ENCODE data around the gene OR1A1.
"Not testable (repeated sequence)": the region's sequence is repeated elsewhere in the genome, so short reads cannot be mapped to it uniquely, and the experiment has no call there.

The OR1A1 gene, protein sequence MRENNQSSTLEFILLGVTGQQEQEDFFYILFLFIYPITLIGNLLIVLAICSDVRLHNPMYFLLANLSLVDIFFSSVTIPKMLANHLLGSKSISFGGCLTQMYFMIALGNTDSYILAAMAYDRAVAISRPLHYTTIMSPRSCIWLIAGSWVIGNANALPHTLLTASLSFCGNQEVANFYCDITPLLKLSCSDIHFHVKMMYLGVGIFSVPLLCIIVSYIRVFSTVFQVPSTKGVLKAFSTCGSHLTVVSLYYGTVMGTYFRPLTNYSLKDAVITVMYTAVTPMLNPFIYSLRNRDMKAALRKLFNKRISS

DNA sequence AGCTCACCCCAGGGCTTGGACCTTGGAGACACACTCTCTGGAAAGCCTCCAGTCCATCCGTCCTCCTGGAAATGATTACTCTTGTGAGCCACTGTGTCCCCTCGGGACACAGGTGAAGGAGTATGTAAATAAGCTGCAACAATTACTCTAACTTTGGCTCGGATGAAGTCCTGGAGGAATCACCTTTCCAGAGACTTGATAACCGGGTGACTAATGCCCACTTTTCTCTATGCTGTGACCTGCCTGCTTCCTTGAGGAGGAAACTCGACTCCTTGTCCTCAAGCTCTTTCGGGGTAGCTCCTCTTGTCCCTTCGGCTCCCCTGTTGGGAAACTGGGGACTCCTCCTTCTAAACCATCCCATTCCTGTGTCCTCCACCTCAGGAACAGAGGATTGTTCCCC, at the start of gene OR1A1:
Gene OR1A1, plus strand, starts transcription at position 301 of the 400 bp plus-strand sequence. CDS start 7,954 bp downstream, outside the sequence.
- no peak for DNase-seq

DNA sequence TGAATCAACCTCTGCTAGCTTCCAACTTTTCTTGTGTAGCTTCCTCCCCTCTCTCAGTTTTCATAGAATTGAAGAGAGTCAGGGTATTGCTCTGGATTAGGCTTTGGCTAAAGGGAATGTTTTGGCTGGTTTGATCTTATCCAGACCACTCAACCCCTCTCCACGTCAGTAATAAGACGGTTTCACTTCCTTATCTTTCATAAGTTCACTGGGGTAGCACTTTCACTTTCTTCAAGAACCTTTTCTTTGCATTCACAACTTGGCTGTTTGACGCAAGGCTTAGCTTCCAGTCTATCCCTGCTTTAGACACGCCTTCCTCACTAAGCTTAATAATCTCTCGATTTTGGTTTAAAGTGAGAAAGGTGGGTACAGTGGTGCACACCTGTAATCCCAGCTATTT, 39.9 kb upstream of the OR1A1 start:
- no peak for DNase-seq

DNA sequence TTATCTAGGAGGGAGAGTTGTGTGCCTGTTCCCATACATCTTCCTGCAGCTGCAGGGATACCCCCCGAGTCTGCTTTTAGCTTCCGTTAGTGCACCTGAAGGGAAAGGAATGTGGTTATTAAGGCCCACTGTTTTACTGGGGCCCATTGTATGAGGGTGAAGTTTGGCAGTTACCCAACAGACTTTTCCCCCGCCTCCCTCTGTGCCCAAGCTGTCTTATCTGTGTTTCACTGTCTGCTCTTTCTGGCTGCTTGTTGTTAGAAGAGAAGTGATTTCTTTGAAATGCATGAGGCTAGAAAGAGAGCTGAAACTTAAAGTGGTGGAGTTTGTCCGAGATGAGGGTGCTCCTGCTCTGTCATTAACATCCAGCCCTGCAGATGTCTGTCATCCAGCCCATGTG, 17.5 kb upstream of the OR1A1 start:
- no peak for DNase-seq

DNA sequence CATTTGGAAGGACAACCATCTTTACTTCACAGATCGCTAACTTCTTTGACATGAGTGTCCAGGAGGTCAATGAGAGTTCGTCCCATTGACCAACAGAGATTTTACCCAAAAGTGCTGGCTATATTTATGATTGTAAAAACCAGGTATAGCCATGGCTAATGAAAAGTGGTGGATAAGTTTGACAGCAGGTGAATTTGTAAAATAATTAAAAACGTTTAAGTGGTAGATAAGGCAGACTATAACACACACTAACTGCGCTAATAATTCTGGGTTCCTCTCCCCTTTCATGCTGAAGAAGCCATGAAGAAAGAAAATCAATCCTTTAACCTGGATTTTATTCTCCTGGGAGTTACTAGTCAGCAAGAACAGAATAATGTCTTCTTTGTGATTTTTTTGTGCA, 10.2 kb upstream of the OR1A1 start, which contains the start of gene OR1A2:
Gene OR1A2, plus strand, starts transcription at position 301 of the 400 bp plus-strand sequence. Its CDS starts 0 bp downstream, at position 301.
- DNase-seq: no peak

DNA sequence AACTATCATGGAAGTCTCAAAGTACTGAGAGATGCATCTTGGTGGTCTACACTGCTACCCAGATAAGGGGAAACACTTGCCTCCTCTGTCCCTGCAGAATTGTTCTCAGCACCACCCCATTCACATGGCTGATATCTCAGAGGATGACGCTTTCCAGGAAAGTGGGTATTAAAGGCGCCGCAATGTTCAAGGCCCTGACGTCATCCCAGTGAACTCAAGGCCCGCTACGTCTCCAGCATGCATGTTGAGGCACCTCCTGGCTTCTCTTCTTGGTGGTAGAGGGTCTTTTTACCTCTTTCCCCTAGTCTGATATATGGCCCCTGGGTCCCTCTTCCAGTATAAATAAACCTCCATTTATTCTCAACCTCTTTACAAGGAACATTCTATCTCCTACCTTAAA, 1.0 kb downstream of the OR1A1 start:
- DNase-seq: no peak

DNA sequence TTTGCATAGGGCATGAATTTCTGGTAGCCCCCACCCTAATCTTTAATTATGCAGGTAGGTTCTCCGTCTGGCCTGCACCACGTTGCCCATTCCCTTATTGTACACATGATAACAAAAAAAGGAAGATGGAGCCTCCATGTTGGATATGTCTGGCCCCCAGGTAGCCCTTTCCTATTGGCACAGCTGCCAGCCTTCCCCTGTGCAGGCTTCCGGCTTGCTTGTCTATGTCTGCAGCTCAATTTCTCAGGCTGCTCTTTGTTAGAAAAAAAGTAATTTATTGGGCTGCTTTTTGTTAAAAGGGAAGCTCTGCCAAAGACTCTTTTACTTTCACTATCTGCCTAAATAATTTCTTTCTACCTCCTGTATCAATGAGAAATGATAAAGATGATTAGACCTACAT, 5.5 kb downstream of the OR1A1 start:
- no peak for DNase-seq

DNA sequence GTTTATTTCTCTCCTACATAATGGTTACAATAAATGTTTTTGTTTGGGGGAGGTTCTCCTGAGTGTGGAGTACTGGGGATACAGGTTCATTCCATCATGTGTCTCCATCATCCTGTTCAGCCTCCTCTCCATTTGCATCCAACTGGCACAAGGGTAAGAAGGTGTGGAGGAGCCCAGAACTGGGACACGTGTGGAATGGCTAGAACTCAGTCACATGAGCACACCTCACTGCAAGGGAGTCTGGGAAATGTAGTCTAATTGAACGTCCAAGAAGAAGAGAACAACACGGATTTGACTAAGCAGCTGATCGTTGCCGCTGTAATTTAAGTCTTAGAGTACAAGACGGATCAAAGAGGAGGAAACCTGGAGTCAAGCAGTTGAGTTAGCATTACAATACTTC, 6.1 kb downstream of the OR1A1 start:
- no peak for DNase-seq

DNA sequence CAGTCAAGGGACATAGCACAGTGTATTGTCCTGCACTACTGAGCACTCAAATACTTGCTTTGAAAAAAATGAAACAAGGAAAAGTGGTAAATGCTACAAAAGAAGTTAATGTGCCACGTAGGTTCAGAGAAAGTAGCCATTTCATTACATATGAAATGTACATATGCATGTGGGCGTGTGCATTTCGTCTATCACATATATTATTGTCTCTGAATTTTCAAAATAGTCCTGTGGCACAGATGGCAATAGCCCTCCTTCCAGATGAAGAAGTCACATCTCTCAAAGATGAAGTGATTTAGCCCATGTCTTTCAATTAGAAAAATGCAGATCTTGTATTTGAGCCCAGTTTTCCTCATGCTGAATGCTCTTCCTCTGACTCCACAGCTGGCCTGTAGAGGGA, 12.5 kb downstream of the OR1A1 start:
- not testable (repeated sequence) for DNase-seq

DNA sequence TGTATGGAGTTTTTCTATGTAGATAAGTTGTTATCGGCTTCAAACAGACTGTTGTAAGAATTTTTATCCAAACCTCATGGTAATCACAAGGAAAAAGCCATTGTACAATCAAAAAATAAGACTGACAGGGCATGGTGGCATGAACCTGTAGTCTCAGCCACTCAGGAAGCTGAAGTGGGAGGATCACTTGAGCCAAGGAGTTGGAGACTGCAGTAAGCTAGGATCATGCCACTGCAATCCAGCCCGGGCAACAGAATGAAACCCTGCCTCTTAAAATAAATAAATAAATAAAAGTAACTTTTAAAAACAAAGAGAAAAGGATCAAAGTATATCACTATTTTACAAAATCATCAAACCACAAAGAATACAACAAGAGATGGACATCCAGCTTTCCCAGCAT, 14.4 kb downstream of the OR1A1 start:
- DNase-seq: no peak

DNA sequence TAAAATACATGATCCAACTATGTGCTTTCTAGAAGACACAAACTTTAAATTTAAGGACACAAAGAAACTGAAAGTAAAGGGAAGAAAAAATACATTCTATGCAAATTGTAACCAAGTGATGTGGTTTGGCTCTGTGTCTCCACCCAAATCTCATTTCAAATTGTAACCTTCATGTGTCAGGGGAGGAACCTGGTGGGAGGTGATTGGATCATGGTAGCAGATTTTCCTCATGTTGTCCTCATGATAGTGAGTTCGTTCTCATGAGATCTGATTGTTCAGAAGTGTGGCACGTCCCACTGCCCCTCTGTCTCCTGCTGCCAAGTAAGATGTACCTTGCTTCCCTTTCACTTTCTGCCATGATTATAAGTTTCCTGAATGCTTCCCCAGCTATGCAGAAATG, 15.0 kb downstream of the OR1A1 start:
- no peak for DNase-seq

DNA sequence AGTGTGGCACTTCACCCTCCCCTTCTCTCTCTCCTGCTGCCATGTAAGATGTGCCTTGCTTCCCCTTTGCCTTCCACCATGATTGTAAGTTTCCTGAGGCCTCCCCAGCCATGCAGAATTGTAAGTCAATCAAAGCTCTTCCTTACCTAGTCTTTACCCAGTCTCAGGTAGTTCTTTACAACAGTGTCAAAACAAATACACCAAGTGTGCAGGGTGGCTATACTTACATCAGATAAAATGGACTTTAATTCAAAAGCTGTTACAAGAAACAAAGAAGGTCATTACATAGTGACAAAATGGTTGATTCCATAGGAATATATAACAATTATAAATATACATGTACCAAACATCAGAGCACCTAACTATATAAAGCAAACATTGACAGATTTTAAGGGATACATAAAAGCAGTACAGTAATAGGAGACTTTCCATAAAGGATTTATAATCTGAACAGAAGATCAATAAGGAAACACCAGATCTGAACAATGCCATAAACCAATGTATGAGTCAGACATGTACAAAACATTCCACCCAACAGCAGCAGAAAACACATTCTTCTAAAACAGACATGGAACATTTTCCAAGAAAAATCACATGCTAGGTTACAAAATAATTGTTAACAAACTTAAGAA, 17.4 kb downstream of the OR1A1 start:
- not testable (repeated sequence) for DNase-seq

DNA sequence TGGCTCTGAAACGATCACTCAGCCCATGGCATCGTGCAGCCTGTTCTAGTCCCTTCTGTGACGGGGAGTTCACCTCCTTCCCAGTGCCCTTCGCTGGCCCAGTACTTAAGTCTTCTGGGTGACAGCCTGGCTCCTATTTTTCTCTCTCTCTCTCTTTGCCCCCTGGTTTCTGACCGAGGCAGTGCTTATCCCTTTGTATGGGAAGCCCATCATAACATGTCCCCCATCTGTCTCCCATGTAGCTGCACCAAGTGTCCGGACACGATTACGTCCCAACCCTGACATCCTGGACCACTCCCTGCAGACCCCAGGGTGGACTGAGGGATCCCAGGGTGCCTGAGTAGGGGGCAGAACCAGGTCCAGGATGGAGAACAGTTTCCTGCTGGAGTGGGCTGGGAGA, 24.8 kb downstream of the OR1A1 start:
- not testable (repeated sequence) for DNase-seq

DNA sequence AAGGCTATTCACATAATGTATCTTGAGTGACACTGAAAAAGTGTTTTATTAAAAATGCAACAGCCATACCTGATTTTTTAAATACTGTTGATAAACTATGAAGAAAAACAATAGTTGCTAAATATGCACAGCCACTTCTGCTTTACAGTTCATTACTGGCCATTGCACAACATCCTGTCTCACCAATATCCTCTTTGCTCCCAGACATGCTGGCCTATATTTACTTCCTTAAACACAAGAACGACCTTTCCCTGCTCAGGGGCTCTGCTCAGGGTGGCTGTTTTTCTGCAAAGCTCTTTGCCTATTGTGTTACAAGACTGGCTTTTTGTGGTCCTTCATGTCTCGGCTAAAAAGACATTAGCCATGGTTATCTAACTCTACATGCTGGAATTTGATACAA, 31.2 kb downstream of the OR1A1 start:
- DNase-seq: not testable (repeated sequence)

DNA sequence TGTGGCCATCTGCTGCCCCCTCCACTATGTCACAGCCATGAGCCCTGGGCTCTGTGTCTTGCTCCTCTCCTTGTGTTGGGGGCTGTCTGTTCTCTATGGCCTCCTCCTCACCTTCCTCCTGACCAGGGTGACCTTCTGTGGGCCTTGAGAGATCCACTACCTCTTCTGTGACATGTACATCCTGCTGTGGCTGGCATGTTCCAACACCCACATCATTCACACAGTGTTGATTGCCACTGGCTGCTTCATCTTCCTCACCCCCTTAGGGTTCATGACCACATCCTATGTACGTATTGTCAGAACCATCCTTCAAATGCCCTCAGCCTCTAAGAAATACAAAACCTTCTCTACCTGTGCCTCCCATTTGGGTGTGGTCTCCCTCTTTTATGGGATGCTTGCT, 33.6 kb downstream of the OR1A1 start:
- DNase-seq: not testable (repeated sequence)

DNA sequence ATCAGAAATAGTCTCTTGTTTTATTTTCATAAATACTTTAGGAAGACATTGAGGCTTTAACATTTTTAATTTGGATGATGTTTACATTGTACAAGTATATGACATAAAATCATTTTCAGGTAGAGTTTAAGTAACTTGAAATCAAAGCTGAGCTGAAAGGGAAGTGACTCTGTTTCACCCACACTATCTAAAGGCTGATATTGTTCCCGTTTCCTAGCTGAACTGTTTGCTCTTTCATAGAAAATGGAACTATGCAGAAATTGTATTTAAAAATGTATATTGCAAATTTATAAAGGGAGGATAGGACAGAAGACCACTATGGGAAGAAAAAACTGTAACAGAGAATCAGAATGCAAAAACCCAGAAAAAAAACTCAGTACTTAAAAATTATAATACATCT, 37.4 kb downstream of the OR1A1 start:
- not testable (repeated sequence) for DNase-seq

DNA sequence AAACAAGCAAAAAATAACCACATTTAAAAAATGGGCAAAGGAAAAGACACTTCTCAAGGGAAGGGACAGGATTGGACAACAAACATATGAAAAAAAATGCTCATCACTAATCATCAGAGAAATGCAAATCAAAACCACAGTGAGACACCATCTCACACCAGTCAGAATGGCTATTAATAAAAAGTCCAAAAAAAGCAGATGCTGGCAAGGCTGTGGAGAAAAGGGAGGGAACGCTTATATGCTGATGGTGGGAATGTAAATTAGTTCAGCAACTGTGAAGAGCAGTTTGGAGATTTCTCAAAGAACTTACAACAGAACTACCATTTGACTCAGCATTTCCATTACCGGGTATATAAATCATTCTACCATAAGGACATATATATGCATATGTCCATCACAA, 41.5 kb downstream of the OR1A1 start:
- DNase-seq: not testable (repeated sequence)

DNA sequence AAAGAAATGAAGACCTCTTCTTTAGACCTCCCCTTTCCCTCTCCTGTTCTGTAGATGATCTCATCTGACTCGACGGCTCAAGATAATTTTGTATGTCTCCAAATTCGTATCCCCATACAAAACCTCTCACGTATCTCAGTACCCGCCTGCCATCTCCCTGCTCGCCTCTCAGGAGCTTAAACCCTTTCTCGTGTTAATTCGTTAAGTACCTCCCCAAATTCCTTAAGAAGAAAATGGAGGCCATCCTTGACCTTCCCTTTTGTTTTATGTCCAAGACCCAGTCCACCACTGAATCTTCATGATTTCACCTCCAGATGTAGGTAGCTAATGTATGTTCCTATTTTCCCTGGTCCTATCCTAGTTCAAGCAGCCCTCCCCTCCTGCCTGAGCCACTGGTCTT, 49.1 kb downstream of the OR1A1 start:
- DNase-seq: no peak

DNA sequence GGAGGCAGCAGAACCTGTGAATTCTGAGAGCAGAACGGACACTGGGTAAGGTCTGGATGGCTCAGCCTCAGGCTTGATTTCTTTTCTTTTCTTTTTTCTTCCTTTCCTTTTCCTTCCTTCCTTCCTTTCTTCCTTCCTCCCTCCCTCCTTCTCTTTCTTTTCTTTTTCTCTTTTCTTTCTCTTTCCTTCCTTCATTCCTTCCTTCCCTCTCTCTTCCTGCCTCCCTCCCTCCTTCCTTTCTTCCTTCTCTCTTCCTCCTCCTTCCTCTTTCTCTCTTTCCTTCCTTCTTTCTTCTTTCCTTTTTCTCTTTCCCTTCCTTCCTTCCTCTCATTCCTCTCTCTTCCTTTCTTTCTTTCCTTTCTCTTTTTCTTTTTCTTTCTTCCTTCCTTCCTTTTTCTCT, 52.7 kb downstream of the OR1A1 start:
- DNase-seq: no peak

DNA sequence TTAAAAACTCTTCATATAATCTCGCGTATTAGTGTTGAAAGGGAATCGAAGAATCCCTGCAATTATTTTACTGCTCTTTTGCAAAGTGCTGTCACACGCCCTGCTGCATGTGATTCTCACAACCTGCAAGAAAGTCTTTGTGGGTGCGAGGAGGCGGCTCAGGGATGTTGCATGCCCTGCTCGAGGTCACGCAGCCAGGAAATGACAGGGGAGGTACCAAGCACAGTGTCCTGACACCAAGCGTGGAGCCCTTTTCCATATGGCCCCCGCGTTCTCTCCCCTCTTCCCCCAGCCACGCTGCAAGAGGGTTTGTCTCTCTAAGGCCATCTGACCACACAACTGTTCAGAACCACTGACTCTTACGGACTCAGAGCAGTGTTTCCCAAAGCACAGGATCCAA, 53.1 kb downstream of the OR1A1 start:
- DNase-seq: no peak
